GM12891 (cell line): ENCODE data around the gene U2AF1L4.
A peak's percentile ranks its signal among the peaks of the same experiment; 100 is the strongest.

ENCODE experiments used
- PAX5 ChIP-seq: IDR thresholded peaks from 2 replicates; pipeline ENCODE4 v1.6.1; 2011; ENCODE audit warnings: low read length, moderate library complexity, mild to moderate bottlenecking; ENCODE audit not compliant: insufficient read depth, severe bottlenecking
- POLR2A ChIP-seq: IDR thresholded peaks from 2 replicates; pipeline ENCODE4 v1.6.1; 2011; ENCODE audit warnings: low read depth, low read length, control low read depth
- POLR2AphosphoS5 ChIP-seq: IDR thresholded peaks from 2 replicates; pipeline ENCODE4 v1.6.1; 2011; ENCODE audit warnings: low read depth, low read length, control low read depth
- SPI1 ChIP-seq: IDR thresholded peaks from 2 replicates; pipeline ENCODE4 v1.6.1; 2011; ENCODE audit warnings: low read depth, low read length, control low read depth
- TAF1 ChIP-seq: IDR thresholded peaks from 2 replicates; pipeline ENCODE4 v1.6.1; 2011; ENCODE audit warnings: low read depth, low read length, control low read depth

GRCh38 chr19:35739275-35740107, 5.7 kb downstream of the U2AF1L4 start:
- TF ChIP-seq POLR2AphosphoS5 (0 out of 2 replicates have a peak, but pooled peaks have one; percentile 7), POLR2A (no peak), TAF1 (no peak), SPI1 (no peak), PAX5 (no peak)
